HPDE6-E6E7 (cell line): Measurements from ENCODE around the gene MAP2K2.
A peak's percentile ranks its signal among the peaks of the same experiment; 100 is the strongest.

Experiments used
- DNase-seq: peaks from one replicate; pipeline ENCODE4 v3.0.0; 2011; ENCODE audit warnings: missing footprints; ENCODE audit errors: extremely low spot score

MAP2K2 gene

GRCh38 chr19:4060621-4061177 is 63.2 kb downstream of the MAP2K2 start:
- DNase-seq, result no peak

GRCh38 chr19:4059891-4060620 is 63.9 kb downstream of the MAP2K2 start:
- no peak for DNase-seq

- no peak for DNase-seq
These were observed 64.5 kb downstream of the MAP2K2 start for GRCh38 chr19:4059453-4059871.

- no peak for DNase-seq
These were observed 65.0 kb downstream of the MAP2K2 start for GRCh38 chr19:4058693-4059452.

- peak; percentile 85 for DNase-seq
These were observed 65.8 kb downstream of the MAP2K2 start for GRCh38 chr19:4057931-4058692.

GRCh38 chr19:4055209-4055552 is 68.7 kb downstream of the MAP2K2 start:
- DNase-seq, result no peak

GRCh38 chr19:4054441-4055208 is 69.3 kb downstream of the MAP2K2 start:
- DNase-seq, result no peak

GRCh38 chr19:4053423-4054324 is 70.2 kb downstream of the MAP2K2 start:
- no peak for DNase-seq

GRCh38 chr19:4052993-4053422 is 70.9 kb downstream of the MAP2K2 start:
- no peak for DNase-seq

- peak; percentile 74 for DNase-seq
These were observed 71.6 kb downstream of the MAP2K2 start for GRCh38 chr19:4052114-4052992.

- peak; percentile 82 for DNase-seq
These were observed 72.5 kb downstream of the MAP2K2 start for GRCh38 chr19:4051175-4052101.

GRCh38 chr19:4049432-4049831 is 74.5 kb downstream of the MAP2K2 start:
- DNase-seq, result no peak

- DNase-seq, result no peak
These were observed 76.8 kb downstream of the MAP2K2 start for GRCh38 chr19:4046946-4047683.

- no peak for DNase-seq
These were observed 77.6 kb downstream of the MAP2K2 start for GRCh38 chr19:4046362-4046691.

- DNase-seq, result no peak
These were observed 78.1 kb downstream of the MAP2K2 start for GRCh38 chr19:4045597-4046361.

- DNase-seq, result no peak
These were observed 78.9 kb downstream of the MAP2K2 start for GRCh38 chr19:4044990-4045465.
